ENCODE measurements around the gene BOK. TPM values are rescaled to one million over a fixed set of nuclear protein-coding genes. Genes with fewer than 3 reads are reported as not detected.

The BOK gene
- total RNA-seq, 6 experiments from 2014 or later = 50.1 to 119 (median 90.5) TPM

DNA sequence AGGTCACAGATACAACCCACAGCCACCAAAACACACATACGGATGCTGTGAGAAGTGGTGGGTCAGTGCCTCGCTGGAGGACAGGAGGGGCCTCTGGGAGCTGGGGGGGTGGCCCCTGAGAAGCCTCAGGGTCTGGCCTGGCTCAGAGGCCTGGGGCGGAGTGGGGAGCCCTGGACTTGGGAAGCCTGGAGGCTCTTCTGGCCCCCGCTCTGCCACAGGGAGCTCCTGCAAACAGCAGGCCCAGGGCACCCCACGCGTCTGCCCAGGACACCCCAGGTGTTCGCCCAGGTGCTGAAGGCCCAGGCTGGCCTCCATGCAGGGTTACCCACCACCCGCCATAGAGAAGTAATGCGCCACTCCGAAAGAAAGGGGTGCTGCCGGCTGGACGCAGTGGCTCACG lies 52.5 kb downstream of the BOK start:
- no peaks in the 10 kb centered on the region for H3K9me3 ChIP-seq
- no peak for TF ChIP-seq POLR2A (IDR thresholded peaks at IDR 0.05)
- TF ChIP-seq, protein P1, sequence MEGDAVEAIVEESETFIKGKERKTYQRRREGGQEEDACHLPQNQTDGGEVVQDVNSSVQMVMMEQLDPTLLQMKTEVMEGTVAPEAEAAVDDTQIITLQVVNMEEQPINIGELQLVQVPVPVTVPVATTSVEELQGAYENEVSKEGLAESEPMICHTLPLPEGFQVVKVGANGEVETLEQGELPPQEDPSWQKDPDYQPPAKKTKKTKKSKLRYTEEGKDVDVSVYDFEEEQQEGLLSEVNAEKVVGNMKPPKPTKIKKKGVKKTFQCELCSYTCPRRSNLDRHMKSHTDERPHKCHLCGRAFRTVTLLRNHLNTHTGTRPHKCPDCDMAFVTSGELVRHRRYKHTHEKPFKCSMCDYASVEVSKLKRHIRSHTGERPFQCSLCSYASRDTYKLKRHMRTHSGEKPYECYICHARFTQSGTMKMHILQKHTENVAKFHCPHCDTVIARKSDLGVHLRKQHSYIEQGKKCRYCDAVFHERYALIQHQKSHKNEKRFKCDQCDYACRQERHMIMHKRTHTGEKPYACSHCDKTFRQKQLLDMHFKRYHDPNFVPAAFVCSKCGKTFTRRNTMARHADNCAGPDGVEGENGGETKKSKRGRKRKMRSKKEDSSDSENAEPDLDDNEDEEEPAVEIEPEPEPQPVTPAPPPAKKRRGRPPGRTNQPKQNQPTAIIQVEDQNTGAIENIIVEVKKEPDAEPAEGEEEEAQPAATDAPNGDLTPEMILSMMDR (IDR thresholded peaks at IDR 0.05) = no peak
- no peak for DNase-seq
- intact Hi-C loops (cut with DNase I) = no loop called here
- H3K4me3 ChIP-seq = no peak overlapping the region
- no peak for ATAC-seq
- no peaks in the 10 kb centered on the region for H3K27me3 ChIP-seq
- peaks cover 0 to 6% (median 0%) of the 10 kb centered on the region in 4 donors for H3K4me1 ChIP-seq
- H3K36me3 ChIP-seq = peaks cover 0 to 3% (median 0%) of the 10 kb centered on the region in 4 donors
- no peak overlapping the region for H3K27ac ChIP-seq
- 83% methylated on average over 1 of the region's 13 CpGs for WGBS (ENCODE audit: insufficient coverage, low coverage, low lambda C conversion rate, missing lambda C conversion rate)

DNA sequence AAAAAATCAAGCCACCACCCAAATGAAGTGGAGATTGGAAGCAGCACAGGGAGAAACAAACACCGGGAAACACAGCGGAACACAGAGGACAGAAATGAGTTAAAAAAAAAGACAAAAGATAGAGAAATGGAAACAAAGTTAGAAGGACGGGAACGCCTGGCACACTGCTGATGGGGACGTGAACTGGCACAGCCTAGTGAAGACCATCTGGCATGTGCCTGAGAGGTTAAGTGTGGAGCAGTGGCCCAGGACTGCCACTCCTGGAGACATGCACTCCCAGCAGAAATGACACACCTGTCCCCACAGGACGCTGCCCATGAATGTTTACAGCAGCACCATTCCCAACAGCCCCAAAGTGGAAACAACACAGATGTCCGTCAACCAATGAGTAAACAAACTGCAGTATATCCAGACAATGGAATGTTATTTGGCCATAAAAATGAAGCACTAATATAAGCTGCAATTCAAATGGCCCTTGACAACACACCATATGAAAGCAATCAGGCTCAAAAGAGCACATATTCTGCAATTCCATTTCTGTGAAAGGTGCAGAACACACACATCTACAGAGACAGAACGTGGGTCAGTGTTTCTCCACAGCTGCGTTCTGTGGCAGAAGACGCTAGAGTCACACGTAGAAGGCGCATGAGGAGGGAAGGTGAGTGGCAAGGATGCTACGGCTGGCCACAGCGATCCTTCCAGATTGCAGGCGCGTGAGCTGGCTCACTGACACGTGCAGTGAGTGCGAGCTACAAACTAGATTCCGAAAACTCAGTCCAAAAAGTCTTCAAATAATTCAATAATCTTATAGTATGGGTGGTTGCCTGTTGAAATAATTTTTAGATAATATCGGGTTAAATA lies 53.8 kb downstream of the BOK start:
- H3K9me3 ChIP-seq = no peaks in the 10 kb centered on the region
- no peak for TF ChIP-seq POLR2A (IDR thresholded peaks at IDR 0.05)
- TF ChIP-seq, protein P1 (IDR thresholded peaks at IDR 0.05) = no peak
- H3K27ac ChIP-seq = no peak overlapping the region
- H3K4me1 ChIP-seq = peaks cover 0 to 11% (median 0%) of the 10 kb centered on the region in 4 donors
- H3K27me3 ChIP-seq = no peaks in the 10 kb centered on the region
- 94% methylated on average over 19 of the region's 20 CpGs for WGBS (ENCODE audit: insufficient coverage, low coverage, low lambda C conversion rate, missing lambda C conversion rate)
- no peak overlapping the region for H3K4me3 ChIP-seq
- no peak for ATAC-seq
- no peaks in the 10 kb centered on the region for H3K36me3 ChIP-seq
- intact Hi-C loops (cut with DNase I) = no loop called here
- no peak for DNase-seq

DNA sequence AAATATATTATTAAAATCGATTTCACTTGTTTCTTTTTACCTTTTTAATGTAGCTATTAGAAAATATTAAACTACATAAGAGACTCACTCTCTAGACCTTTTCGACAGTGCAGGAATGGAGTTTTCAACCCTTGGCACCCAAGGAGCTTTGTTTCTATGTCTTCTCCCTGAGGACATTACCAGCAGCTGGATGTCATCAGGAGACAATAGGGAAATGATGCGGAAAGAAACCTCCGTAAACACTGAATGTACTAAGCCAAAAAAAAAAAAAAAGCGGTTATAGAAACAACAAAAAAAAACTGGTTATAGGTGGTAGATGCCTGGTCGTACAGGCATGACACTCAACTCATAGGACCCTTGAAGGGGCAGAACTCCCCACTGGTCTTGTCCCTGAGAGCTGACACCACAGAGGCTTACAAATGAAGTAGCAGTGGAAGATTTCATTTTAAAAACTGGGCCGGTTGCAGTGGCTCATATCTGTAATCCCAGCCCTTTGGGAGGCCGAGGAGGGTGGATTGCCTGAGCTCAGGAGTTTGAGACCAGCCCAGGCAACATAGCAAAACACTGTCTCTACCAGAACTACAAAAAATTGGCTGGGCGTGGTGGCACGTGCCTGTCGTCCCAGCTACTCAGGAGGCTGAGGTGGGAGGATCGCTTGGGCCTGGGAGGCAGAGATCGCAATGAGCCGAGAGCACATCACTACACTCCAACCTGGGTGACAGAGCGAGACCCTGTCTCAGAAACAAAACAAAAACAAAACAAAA lies 54.7 kb downstream of the BOK start:
- H3K27ac ChIP-seq = no peak overlapping the region
- no peak for TF ChIP-seq POLR2A (IDR thresholded peaks at IDR 0.05)
- TF ChIP-seq, protein P1 (IDR thresholded peaks at IDR 0.05) = no peak
- H3K4me1 ChIP-seq = peaks cover 0 to 16% (median 0%) of the 10 kb centered on the region in 4 donors
- WGBS (ENCODE audit: insufficient coverage, low coverage, low lambda C conversion rate, missing lambda C conversion rate) = 84% methylated on average over 12 of the region's 15 CpGs
- peaks cover 0 to under 1% (median 0%) of the 10 kb centered on the region in 4 donors for H3K36me3 ChIP-seq
- H3K27me3 ChIP-seq = no peaks in the 10 kb centered on the region
- H3K4me3 ChIP-seq = no peak overlapping the region
- intact Hi-C loops (cut with DNase I) = no loop called here
- DNase-seq = no peak
- H3K9me3 ChIP-seq = no peaks in the 10 kb centered on the region
- ATAC-seq = no peak

DNA sequence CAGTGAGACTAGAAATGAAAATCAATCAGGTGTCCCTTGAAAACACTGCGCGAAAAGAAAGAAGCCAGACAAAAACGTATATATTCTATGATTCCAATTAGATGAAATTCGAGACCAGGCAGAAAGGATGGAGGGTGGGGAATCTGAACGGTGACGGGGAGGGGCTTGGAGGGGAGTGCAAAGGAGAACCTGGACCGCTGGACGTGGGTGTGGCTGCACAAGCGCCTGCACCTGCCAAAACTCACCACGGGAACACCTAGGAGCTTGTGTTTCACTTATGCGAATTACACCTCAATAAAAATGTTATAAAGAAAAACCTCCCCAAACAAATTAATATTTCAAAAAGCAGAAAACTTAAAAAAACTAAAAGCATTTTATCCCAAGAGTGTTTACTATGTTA lies 56.5 kb downstream of the BOK start:
- no peak for ATAC-seq
- TF ChIP-seq, protein P1 (IDR thresholded peaks at IDR 0.05) = no peak
- TF ChIP-seq POLR2A (IDR thresholded peaks at IDR 0.05) = no peak
- peaks cover 0 to 9% (median 0%) of the 10 kb centered on the region in 4 donors for H3K4me1 ChIP-seq
- no peak for DNase-seq
- no peak overlapping the region for H3K27ac ChIP-seq
- H3K36me3 ChIP-seq = peaks cover 0 to 5% (median 0%) of the 10 kb centered on the region in 4 donors
- intact Hi-C loops (cut with DNase I) = no loop called here
- no peaks in the 10 kb centered on the region for H3K27me3 ChIP-seq
- no peak overlapping the region for H3K4me3 ChIP-seq
- H3K9me3 ChIP-seq = no peaks in the 10 kb centered on the region
- WGBS (ENCODE audit: insufficient coverage, low coverage, low lambda C conversion rate, missing lambda C conversion rate) = 80% methylated on average over 10 of the region's 11 CpGs
